IMR-90 (cell line): ENCODE results near the gene SLC37A4.
"Not testable (repeated sequence)": the region's sequence is repeated elsewhere in the genome, so short reads cannot be mapped to it uniquely, and the experiment has no call there.

ENCODE experiments used
- BHLHE40 ChIP-seq: fragments of 150-350 bp; IDR thresholded peaks from 2 replicates; pipeline ENCODE4 v1.6.1; 2016; ENCODE audit warnings: mild to moderate bottlenecking, low read depth, low read length
- CEBPB ChIP-seq: IDR thresholded peaks from 2 replicates; pipeline ENCODE4 v1.6.1; 2012; ENCODE audit warnings: low read depth, low read length, improper control_type of control experiment
- CTCF ChIP-seq: conservative IDR thresholded peaks from 2 replicates; pipeline ENCODE4 v1.5.1; 2012; ENCODE audit warnings: mild to moderate bottlenecking, low read depth, low read length, improper control_type of control experiment
- ELK1 ChIP-seq: fragments of 150-350 bp; IDR thresholded peaks from 2 replicates; pipeline ENCODE4 v1.6.1; 2016; ENCODE audit warnings: low read depth, mild to moderate bottlenecking, low read length, moderate library complexity, borderline replicate concordance
- MAZ ChIP-seq: IDR thresholded peaks from 2 replicates; pipeline ENCODE4 v1.6.1; 2012; ENCODE audit warnings: low read depth, mild to moderate bottlenecking, low read length, improper control_type of control experiment, moderate library complexity, borderline replicate concordance
- POLR2A ChIP-seq: IDR thresholded peaks from 2 replicates; pipeline ENCODE4 v1.6.1; 2012; ENCODE audit warnings: mild to moderate bottlenecking, low read depth, low read length
- RAD21 ChIP-seq: IDR thresholded peaks from 2 replicates; pipeline ENCODE4 v1.6.1; 2012; ENCODE audit warnings: low read length, improper control_type of control experiment
- RFX5 ChIP-seq: IDR thresholded peaks from 2 replicates; pipeline ENCODE4 v1.8.0; 2012; ENCODE audit warnings: low read depth, mild to moderate bottlenecking, low read length, moderate library complexity
- USF2 ChIP-seq: fragments of 150-350 bp; IDR thresholded peaks from 2 replicates; pipeline ENCODE4 v1.6.1; 2017; ENCODE audit warnings: mild to moderate bottlenecking, antibody characterized with exemption, low read length, low read depth

GRCh38 chr11:119017377-119017776 is 13.3 kb downstream of the SLC37A4 start:
- not testable (repeated sequence) for TF ChIP-seq CTCF, CEBPB, ELK1, POLR2A, MAZ, RFX5, RAD21, USF2, BHLHE40
